NCI-H446 (cell line): ENCODE results near the gene STARD13.
A peak's percentile ranks its signal among the peaks of the same experiment; 100 is the strongest.
"Not testable (repeated sequence)": the region's sequence is repeated elsewhere in the genome, so short reads cannot be mapped to it uniquely, and the experiment has no call there.

Experiments
- DNase-seq, 2 experiments: peaks; one replicate each; lab custom pipeline; 2025; lab: John Stamatoyannopoulos, UW

STARD13 gene

GRCh38 chr13:33256148-33256840 lies 29.3 kb downstream of the STARD13 start:
- DNase-seq = no peak

GRCh38 chr13:33252135-33252534 lies 33.4 kb downstream of the STARD13 start:
- DNase-seq = no peak

- DNase-seq = peak; percentile 77 to 93
Measured at GRCh38 chr13:33251131-33251661, 34.4 kb downstream of the STARD13 start.

GRCh38 chr13:33250609-33251008 lies 34.9 kb downstream of the STARD13 start:
- no peak for DNase-seq

GRCh38 chr13:33249894-33250293 lies 35.7 kb downstream of the STARD13 start:
- no peak for DNase-seq

- no peak for DNase-seq
Measured at GRCh38 chr13:33249066-33249465, 36.5 kb downstream of the STARD13 start.

GRCh38 chr13:33245505-33246158 lies 39.9 kb downstream of the STARD13 start:
- DNase-seq = no peak

- no peak for DNase-seq
Measured at GRCh38 chr13:33244907-33245287, 40.7 kb downstream of the STARD13 start.

GRCh38 chr13:33244210-33244906 lies 41.2 kb downstream of the STARD13 start:
- DNase-seq = no peak

- DNase-seq = no peak
Measured at GRCh38 chr13:33242984-33243617, 42.5 kb downstream of the STARD13 start.

GRCh38 chr13:33242372-33242771 lies 43.2 kb downstream of the STARD13 start:
- DNase-seq = not testable (repeated sequence)

GRCh38 chr13:33236021-33236420 lies 49.5 kb downstream of the STARD13 start:
- DNase-seq = peak in 1 of 2 experiments; percentile 35

- peak in 1 of 2 experiments; percentile 31 for DNase-seq
Measured at GRCh38 chr13:33235564-33235963, 50.0 kb downstream of the STARD13 start.

GRCh38 chr13:33235078-33235477 lies 50.5 kb downstream of the STARD13 start:
- peak in 1 of 2 experiments; percentile 25 for DNase-seq

GRCh38 chr13:33233547-33233946 lies 52.0 kb downstream of the STARD13 start:
- no peak for DNase-seq

GRCh38 chr13:33232883-33233282 lies 52.7 kb downstream of the STARD13 start:
- no peak for DNase-seq

GRCh38 chr13:33231339-33231738 lies 54.2 kb downstream of the STARD13 start:
- DNase-seq = no peak

GRCh38 chr13:33230178-33230881 lies 55.2 kb downstream of the STARD13 start:
- no peak for DNase-seq

GRCh38 chr13:33229446-33230177 lies 55.9 kb downstream of the STARD13 start:
- peak; percentile 71 to 92 for DNase-seq

GRCh38 chr13:33228648-33229445 lies 56.7 kb downstream of the STARD13 start:
- peak; percentile 61 to 69 for DNase-seq
